Activated T-cell treated with anti-CD3 and anti-CD28 coated beads, Interleukin-2, amount 50 U/mL, for 72 hours (primary cell): ENCODE data around the gene CFAP99. TPM values are rescaled to one million over a fixed set of nuclear protein-coding genes. Genes with fewer than 3 reads are reported as not detected.

ENCODE experiments used
- total RNA-seq, 2 donors: library from RNA; stranded (reverse); gene quantifications; one replicate each; pipeline ENCODE4 v1.2.3, GENCODE V29; 2022

Gene CFAP99
- total RNA-seq, 2 donors from 2014 or later: not detected

Other genes starting within 250 kb of the CFAP99 start
- 10 to 100 TPM; 21.0 to 21.7 TPM for gene HAUS3, start 176.8 kb upstream of the CFAP99 start, total RNA-seq
- gene POLN, start 176.8 kb upstream of the CFAP99 start, total RNA-seq: 1 to 10 TPM; 4.6 TPM
- gene MXD4, start 156.8 kb upstream of the CFAP99 start, total RNA-seq: 10 to 100 TPM; 10.1 to 11.3 TPM
- 10 to 100 TPM; 14.4 to 24.4 TPM for gene ZFYVE28, start 310 bp upstream of the CFAP99 start, total RNA-seq
- 10 to 100 TPM; 86.3 to 97.0 TPM for gene RNF4, start 50.2 kb downstream of the CFAP99 start, total RNA-seq
- 10 to 100 TPM; 36.2 to 36.5 TPM for gene FAM193A, start 117.7 kb downstream of the CFAP99 start, total RNA-seq